CD1c-positive myeloid dendritic cell (primary cell): ENCODE measurements around the gene TGFBI.
"Not testable (repeated sequence)": the region's sequence is repeated elsewhere in the genome, so short reads cannot be mapped to it uniquely, and the experiment has no call there.

Experiments
- DNase-seq: peaks from one replicate; pipeline ENCODE4 v3.0.0-alpha.2; 2016; ENCODE audit errors: extremely low spot score

The TGFBI gene

DNA sequence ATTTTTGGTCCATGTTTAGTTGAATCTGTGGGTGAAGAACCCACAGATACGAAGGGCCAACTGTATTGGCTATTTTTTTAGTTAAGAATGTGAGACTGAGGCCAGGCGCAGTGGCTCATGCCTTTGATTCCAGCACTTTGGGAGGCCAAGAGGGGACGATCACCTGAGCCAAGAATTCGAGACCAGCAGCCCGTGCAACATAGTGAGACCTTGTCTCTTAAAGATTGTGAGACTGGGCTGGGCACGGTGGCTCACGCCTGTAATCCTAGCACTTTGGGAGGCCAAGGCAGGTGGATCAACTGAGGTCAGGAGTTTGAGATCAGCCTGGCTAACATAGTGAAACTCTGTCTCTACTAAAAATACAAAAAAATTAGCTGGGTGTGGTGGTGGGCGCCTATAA, 16.2 kb downstream of the TGFBI start:
- DNase-seq, result not testable (repeated sequence)

DNA sequence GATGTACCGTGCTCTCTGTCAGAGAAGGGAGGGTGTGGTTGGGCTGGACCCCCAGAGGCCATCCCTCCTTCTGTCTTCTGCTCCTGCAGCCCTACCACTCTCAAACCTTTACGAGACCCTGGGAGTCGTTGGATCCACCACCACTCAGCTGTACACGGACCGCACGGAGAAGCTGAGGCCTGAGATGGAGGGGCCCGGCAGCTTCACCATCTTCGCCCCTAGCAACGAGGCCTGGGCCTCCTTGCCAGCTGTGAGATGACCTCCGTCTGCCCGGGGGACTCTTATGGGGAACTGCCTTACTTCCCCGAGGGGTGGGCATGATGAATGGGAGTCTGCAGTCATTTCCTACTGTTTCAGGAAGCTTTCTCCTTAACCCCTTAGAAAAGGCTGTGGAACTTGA, 17.5 kb downstream of the TGFBI start:
- no peak for DNase-seq

DNA sequence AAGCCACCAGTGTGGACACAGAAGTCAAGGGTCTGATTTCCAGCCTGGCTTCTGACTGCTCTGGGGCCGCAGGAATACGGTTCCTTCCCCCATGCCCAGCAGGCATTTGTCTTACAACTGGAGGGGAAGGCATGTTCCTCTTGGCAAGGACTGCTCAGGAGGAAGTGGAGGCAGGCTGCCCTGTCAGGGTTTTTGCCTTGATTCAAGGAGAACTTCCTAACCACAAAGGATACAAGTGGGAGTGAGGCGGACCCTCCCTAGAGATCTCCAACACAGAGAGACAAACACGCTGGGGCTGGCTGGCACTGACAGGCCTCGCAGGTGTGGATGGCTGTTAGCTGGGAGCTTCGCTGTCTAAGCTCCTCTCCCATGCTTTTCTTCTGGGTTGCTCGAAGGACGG, 19.1 kb downstream of the TGFBI start:
- DNase-seq, result peak; percentile 90

DNA sequence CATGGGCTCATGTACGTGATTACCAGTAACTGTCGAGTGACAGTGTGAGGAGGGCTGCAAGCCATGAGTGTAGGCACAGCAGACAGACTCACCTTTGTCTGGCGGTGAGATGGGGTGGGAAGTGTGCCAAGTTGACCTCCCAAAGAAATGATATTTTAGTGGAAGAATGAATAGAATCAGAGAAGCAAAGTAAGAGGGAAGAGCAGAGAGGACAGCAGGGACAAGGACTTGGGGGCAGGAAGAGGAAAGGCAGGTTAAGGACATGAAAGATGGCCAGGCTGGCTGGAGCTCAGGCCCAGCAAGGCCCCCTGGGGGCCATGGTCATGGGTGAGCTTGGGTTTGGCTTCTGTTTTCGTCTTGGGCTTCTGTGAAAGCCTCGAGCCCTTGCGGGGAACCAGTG, 20.2 kb downstream of the TGFBI start:
- DNase-seq, result no peak

DNA sequence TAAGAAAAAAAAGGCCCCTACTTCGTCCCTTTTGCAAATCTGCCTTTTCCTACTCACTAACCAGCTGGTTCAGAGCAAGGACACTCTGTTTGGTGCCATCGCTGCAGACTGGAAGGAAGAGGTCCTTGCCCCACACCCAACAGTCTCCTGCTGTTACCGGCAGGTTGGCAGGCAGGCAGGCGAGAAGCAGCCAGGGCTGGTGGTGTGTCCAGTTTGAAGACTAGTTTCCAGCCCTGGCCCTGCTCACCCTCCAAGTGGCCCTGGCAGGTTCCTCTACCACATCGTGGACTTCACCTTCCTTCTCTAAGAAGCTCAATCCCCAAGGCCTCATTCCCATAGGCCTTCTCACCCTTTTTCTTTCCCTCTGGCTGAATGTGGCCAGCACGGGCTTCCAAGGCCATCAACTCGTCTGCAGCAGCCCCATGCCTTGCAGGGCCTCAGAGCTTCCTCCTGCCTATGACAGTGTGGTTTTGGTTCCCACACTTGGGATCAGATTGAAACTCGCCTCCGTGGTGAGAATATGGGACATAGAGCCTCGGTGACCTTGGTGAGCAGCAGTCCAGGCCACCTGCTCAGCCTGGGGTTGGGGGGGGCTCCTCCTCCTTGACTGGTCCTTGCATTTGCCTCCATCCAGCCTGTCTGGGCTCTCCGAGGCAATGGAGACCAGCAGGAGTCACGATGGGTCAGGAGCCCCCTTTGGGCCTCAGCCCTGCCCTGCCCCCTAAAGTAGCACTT, 22.9 kb downstream of the TGFBI start:
- peak; percentile 50 for DNase-seq

DNA sequence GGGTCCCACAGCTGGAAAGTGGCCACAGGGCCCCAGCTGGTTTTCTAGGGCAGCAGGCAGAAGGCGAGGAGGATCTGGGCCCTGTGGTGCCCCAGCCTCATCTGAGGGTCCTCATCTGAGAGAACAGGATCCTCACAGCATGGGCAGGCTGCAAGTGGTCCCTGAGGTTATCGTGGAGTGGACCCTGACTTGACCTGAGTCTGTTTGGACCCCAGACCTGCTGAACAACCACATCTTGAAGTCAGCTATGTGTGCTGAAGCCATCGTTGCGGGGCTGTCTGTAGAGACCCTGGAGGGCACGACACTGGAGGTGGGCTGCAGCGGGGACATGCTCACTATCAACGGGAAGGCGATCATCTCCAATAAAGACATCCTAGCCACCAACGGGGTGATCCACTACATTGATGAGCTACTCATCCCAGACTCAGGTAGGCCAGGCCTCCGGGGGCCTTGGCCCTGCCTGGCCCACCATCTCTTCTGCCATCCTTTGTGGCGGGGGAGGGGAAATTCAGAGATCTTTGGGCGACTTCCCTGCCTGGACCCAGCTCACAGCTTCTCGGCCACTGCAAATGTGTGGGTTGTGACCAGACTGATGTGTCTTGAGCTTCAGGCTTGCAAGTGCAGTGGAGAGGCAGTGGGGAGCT, 24.0 kb downstream of the TGFBI start:
- DNase-seq, result no peak

DNA sequence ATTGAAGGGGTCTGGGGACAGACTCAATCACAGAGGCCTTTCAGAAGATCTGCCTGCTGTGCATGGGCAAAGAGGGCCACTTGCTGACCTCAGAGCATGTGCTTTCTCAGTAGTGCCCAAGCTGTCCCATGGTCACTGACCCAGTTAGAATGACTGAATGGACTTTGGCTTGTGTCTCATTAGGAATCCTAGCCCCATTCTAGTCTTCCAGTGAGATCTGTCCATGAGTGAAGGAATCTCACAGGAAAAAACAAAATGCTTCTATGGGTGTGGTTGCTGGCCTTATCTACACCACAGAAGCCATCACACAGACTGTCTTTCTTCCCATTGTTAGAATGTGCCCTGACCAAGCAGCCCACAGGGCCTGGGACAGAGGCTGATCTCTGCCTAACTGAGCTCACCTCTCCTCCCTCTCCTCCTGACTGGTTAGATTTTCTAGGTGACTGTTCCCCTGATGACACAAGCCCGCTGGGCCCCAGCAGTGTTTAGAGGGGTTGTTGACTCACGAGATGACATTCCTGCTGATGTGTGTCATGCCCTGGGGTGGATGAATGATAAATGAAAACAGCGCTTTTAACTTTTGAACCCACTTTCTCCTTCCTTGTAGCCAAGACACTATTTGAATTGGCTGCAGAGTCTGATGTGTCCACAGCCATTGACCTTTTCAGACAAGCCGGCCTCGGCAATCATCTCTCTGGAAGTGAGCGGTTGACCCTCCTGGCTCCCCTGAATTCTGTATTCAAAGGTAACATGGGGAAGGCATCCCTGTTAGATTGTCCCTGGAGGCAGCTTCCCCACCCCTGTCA, 24.8 kb downstream of the TGFBI start:
- DNase-seq, result no peak

DNA sequence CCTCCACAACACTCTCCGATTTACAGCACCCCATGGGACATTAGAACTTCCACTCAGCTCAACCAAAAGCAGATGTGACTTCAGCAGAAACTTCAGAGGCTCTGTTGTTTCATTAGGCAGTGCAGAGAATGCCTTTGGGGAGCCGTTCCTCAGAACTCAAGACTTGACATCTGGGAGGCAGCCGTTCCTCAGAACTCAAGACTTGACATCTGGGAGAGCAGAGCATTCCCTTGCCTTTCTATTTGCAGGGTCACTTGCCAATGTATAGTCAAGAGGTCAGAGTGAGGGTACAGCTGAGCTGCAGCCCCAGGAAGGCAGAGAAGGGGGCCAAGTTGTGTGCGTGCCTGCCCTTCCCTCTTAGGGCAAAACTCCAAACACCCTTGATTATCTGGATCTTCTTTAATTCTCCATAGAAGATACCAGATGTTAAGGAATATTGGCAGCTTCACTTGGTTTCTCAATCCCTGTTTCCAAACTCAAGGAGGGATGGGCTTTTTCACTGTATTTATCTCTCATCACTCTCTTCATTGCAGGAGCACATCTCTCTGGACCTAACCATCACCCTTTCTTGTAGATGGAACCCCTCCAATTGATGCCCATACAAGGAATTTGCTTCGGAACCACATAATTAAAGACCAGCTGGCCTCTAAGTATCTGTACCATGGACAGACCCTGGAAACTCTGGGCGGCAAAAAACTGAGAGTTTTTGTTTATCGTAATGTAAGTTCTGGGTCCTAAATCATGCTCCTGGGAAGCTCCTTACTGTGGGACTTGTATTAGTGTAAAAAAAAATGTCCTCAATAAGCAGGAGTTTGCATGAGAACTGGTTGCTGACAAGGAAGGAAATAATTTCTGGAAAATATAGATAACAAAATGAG, 25.6 kb downstream of the TGFBI start:
- DNase-seq, result no peak

DNA sequence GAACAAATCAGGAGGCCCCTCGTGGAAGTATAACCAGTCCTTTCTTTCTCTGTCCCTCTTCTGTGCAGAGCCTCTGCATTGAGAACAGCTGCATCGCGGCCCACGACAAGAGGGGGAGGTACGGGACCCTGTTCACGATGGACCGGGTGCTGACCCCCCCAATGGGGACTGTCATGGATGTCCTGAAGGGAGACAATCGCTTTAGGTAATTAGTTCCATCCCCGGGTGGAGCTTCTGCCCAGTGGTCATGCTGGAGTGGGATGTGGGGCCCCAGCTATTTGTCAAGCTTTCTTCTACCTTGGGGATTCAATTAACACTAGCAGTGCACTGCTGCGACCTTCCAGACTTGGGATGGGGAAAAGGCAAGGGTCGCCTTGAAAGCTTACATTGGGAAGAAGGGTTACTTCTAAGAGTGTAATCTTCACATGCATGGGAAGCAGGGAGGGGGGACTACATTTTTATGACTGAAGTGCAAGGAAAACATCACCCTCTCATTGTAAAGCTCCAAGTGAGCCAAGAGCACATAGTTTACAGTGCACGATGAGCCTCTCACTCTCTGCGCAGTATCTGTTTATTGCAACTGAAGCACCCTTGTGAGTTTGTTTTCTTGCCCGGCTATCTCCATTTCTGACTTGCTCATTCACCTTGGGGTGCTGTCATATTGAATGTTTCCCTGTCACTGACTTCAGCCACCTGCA, 27.0 kb downstream of the TGFBI start:
- DNase-seq, result no peak

DNA sequence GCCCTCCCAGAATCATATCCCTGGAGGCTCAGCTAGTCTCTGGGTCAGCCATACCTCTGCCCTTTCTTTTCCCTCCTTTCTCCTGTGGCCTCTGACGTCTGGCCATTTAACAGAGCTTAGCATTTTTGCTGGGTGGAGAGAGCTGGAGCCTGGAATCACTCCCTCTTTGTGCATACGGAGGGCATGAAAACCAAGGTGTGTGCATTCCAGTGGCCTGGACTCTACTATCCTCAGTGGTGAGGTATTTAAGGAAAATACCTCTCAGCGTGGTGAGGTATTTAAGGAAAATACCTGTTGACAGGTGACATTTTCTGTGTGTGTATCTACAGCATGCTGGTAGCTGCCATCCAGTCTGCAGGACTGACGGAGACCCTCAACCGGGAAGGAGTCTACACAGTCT, 27.5 kb downstream of the TGFBI start:
- DNase-seq, result no peak

DNA sequence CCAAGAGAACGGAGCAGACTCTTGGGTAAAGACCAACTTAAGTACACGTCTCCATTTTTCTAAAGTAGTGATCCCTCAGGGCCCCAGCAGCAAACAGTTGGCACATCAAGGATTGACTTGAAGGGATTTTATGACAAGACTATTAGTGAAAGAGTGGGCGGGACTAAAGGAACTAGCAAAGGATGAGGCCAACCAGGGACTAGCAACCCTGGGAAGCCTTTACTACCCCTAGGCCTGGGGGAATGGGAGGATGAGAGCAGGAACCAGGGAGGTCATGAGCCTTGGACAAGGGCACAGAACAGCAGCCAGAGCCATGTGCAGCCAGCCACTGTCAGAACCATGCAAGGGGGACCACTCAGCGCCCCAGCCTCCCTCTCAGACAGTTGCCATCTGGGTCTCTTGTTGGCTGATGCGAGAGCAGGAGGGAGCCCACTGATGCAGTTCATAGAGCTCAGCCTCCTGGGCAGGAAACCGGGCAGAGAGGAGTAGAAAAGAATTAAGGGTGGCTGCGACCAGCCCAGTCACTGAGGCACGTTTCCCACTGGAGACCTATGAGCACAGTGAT, 28.1 kb downstream of the TGFBI start:
- DNase-seq, result no peak

DNA sequence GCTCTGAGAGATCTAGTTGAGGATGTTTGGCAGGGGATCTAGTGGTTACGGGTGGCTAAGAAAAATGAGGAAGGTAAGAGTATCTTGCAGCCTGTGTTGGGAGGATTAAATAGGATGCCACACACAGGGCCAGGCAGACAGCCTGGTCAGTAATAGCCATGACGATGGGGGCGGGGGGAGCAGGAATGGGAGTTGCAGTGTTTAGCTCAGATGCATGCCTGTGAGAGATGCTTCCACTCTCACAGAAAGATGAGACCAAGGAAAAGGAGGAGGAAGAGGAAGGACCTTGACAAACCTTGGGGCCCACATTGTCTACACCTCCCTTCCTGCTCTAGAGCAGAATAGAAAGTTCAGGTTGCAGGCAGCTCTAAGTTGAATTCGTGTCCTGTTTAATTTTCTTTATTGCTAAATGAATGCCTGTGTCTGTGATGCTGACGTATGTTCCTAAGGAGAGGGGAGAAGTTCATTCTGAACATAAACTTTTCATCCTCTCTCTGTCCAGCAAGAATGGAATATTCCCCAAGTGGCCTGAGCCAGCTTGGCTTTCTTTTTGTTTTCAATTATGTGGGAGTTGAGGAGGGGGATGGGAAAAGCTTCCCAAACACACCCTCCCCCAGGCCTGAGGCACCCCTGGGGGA, 28.7 kb downstream of the TGFBI start:
- no peak for DNase-seq

DNA sequence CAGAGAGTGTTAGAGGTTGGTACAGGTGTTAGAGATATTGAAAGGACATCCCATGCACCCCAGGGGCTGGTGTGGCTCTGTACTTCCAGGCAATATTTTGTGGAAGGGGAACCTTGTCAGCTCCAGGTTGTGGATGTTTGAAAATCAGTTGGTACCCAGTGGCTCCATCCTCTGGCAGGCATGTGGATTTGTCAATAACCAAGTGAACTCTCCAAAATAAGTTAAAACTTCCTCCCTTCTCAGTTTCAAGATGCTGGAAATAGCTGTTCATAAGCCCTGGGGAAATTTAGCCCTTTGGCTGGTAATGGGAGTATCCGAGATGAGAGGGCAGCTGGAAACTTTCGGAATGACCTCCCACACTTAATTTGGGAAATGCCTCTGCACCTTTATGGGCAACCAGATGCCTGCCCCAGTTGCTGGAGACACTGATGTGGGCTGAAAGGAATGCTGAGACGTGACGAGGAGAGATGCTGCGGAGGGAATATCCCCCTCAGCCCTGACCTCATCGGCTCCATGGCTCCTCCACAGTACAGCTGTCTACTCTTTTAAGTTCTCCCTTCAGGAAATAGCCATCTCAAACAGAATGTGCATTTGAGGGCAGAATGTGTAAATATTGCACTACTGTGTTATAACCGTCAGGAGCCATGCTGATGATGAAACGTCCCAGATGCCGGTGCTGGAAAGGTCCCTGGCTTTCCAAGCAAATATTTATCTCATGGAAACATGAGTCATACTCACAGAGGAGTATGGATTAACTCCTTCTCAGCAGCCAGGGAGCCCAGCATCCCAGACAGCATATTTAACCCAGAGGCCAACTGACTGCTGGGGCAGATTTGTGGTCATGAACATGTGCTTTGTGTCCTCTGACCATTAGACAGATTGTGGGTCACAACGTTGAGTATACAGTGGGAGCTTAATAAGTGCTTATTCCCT, 29.5 kb downstream of the TGFBI start:
- no peak for DNase-seq

DNA sequence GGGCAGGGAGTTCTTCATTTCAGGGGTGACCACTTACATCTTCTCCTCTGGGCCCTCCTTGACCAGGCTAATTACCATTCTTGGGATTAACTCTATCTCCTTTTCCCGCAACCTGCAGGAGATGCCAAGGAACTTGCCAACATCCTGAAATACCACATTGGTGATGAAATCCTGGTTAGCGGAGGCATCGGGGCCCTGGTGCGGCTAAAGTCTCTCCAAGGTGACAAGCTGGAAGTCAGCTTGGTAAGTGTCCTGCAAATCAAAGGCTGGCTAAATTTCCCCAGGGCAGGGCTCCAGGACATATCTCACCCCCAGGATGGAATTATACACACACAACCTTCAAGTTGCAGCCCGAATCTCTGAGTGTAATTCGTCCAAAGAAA, 30.2 kb downstream of the TGFBI start:
- DNase-seq, result no peak

DNA sequence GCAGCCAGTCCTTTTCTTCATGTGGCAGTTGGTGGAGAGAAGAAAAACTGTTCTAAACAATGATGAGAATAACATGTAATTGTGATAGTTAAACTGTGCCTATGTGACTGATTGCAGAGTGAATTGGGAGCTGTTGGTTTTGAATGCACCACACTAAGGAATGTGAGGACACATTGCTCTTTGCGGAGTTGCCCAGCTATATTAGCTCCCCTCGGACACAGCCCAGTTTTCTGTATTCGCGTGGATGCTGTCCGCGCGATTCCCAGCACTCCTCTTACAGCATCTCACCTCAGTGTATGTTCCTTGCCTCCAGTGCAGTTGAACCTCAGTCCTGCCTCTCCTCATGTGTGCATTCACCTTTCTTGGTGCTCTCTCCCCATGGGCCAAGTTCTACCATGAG, 32.2 kb downstream of the TGFBI start:
- DNase-seq, result no peak

DNA sequence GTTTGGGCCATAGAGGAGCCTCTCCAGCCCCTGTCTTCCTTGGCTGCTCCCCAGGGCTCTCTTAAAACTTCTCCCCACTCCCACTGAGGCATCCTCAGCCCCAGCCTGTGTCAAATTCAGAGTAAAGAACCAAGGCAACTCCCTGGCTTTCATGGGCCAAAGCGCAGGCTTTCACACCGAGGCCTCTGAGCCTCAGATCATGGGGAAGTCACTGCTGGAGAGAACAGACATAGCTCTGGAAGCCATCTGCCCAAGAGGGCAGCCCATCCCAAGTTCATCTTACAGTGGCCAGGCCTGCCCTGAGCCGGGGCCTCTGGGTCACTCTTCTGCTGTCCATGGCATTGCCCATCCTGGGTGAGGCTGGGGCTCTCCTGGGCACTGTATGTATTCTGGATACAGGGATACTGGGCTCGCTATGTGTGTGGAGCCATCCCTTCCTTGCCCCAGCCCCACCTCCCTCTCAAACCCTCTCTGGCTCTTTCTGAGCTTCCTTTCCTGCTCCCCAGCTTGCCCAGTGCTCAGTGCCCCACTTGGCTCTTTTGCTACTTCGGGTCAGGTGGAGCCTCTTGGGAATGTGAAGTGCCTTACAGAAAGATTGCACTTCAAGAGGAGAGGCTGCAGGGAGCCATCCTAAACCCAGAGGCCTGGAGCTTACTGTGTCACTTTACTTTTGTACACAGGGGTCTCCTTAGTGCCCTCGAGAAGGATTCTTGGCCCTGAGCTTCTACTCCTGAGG, 33.0 kb downstream of the TGFBI start:
- DNase-seq, result no peak

DNA sequence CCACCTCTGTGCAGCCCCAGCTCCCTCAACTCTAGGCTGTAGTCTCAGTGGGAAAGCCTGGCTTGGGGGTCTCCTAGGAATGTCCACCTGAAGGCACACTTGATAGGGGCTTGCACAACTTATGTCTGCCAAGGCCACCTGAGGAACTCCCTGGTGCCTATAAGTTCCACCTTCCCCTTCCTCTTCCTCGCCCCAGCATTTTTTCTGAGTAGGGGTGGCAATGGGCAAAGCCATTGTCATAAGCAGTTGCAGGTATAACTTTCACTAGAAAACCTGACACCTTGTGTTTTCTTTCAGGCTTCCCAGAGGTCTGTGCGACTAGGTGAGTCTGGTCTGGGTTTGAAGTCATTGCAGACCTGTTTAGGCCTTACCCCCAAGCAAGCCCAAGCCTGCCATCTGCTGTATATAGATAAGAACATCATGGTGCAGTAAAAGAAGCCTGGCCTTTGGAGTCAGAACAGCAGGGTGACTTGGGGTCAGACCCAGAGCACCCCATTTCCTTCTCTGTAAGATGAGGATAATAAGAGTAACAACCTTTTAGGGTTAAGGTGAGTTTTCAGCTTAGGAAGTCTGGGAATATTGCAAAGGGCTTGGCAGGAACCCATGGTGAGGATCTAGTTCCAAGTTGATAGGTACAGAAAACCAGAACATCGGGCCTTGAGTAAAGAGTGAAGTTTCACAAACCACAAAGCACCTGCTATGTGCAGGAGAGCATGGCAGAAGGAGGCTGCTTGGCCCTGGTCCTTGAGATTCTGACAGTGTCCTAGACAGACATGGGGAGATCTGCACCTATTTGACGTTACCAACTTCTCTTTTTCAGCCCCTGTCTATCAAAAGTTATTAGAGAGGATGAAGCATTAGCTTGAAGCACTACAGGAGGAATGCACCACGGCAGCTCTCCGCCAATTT, 33.8 kb downstream of the TGFBI start:
- peak; percentile 33 for DNase-seq
